DOHH2 (cell line): Measurements from ENCODE around the gene EBLN1.

Source experiments
- EZH2phosphoT487 ChIP-seq: fragments of 200-600 bp; sonication (generic); IDR thresholded peaks from 2 replicates; pipeline ENCODE4 v1.6.1; 2017; ENCODE audit warnings: borderline replicate concordance, mild to moderate bottlenecking, antibody characterized with exemption, low read length, moderate library complexity, mixed read lengths
- TF ChIP-seq, protein P1 (sequence below): fragments of 200-600 bp; sonication (generic); IDR thresholded peaks from one replicate; pipeline ENCODE4 v1.5.1; 2014; ENCODE audit warnings: antibody characterized with exemption, mild to moderate bottlenecking, low read depth, low read length; ENCODE audit not compliant: poor library complexity, severe bottlenecking

DNA sequence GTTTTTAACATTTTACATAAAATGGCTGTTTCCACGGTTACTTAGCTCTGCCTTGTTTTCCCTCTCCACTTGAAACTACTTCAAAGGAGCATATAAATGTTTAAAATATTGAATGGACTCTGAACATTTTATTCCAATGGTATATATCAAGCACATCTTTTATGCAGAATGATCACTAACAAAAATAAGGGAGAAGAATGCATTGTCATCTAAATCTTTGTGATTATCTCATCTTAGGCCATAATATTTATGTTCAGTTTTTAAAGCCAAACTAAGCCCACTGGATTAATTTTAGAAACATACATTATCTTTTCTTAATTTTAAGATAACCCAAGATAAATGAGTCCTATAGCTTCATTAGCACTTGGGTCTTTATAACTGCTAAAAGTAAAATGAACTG lies 13.4 kb upstream of the EBLN1 start:
- TF ChIP-seq, protein P1, sequence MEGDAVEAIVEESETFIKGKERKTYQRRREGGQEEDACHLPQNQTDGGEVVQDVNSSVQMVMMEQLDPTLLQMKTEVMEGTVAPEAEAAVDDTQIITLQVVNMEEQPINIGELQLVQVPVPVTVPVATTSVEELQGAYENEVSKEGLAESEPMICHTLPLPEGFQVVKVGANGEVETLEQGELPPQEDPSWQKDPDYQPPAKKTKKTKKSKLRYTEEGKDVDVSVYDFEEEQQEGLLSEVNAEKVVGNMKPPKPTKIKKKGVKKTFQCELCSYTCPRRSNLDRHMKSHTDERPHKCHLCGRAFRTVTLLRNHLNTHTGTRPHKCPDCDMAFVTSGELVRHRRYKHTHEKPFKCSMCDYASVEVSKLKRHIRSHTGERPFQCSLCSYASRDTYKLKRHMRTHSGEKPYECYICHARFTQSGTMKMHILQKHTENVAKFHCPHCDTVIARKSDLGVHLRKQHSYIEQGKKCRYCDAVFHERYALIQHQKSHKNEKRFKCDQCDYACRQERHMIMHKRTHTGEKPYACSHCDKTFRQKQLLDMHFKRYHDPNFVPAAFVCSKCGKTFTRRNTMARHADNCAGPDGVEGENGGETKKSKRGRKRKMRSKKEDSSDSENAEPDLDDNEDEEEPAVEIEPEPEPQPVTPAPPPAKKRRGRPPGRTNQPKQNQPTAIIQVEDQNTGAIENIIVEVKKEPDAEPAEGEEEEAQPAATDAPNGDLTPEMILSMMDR = no peak
- TF ChIP-seq EZH2phosphoT487 = no peak
